PC-3 (cell line): ENCODE results near the gene GPRIN1.
"Not testable (repeated sequence)": the region's sequence is repeated elsewhere in the genome, so short reads cannot be mapped to it uniquely, and the experiment has no call there.

Source experiments
- CTCF ChIP-seq: fragments of 300-600 bp; sonication (generic); conservative IDR thresholded peaks from 2 replicates; pipeline ENCODE4 v1.5.1; 2017; ENCODE audit warnings: antibody characterized with exemption, low read depth, mild to moderate bottlenecking, low read length
- EZH2phosphoT487 ChIP-seq: fragments of 300-600 bp; sonication (generic); IDR thresholded peaks from 2 replicates; pipeline ENCODE4 v1.6.1; 2018; ENCODE audit warnings: mild to moderate bottlenecking, antibody characterized with exemption, low read length, borderline replicate concordance

GRCh38 chr5:176591667-176592066 is 18.3 kb downstream of the GPRIN1 start:
- not testable (repeated sequence) for TF ChIP-seq CTCF, EZH2phosphoT487
